Neural progenitor cell (in vitro differentiated cells): Measurements from ENCODE around the gene GPR152. TPM values are rescaled to one million over a fixed set of nuclear protein-coding genes. Genes with fewer than 3 reads are reported as not detected.

ENCODE experiments used
- DNase-seq: peaks from one replicate; pipeline ENCODE4 v3.0.0-alpha.2; 2016; ENCODE audit warnings: low spot score
- H2AFZ ChIP-seq: fragments of 200-600 bp; sonication (generic); replicated peaks from 2 replicates; pipeline ENCODE4 v1.6.1; 2016; ENCODE audit warnings: antibody characterized with exemption
- H3F3A ChIP-seq: fragments of 200-600 bp; sonication (generic); 2 replicates; pipeline ENCODE4 v1.6.1; 2016; ENCODE audit warnings: antibody characterized with exemption, low read depth
- H3K27ac ChIP-seq: fragments of 200-600 bp; sonication (generic); 2 replicates; pipeline ENCODE4 v1.5.1; 2016; ENCODE audit warnings: mild to moderate bottlenecking
- H3K27me3 ChIP-seq: fragments of 200-600 bp; sonication (generic); 2 replicates; pipeline ENCODE4 v1.6.1; 2016; ENCODE audit warnings: mild to moderate bottlenecking, moderate library complexity
- H3K36me3 ChIP-seq: fragments of 200-600 bp; sonication (generic); 2 replicates; pipeline ENCODE4 v1.5.1; 2016
- H3K4me1 ChIP-seq: fragments of 200-600 bp; sonication (generic); 2 replicates; pipeline ENCODE4 v1.6.1; 2016; ENCODE audit warnings: mixed run types
- H3K4me2 ChIP-seq: fragments of 200-600 bp; sonication (generic); 2 replicates; pipeline ENCODE4 v1.6.1; 2016
- H3K4me3 ChIP-seq: fragments of 200-600 bp; sonication (generic); 2 replicates; pipeline ENCODE4 v1.5.1; 2016
- H3K79me2 ChIP-seq: fragments of 200-600 bp; sonication (generic); 2 replicates; pipeline ENCODE4 v1.6.1; 2016; ENCODE audit warnings: low read depth
- H3K9ac ChIP-seq: fragments of 200-600 bp; sonication (generic); 2 replicates; pipeline ENCODE4 v1.6.1; 2016
- H3K9me3 ChIP-seq: fragments of 200-600 bp; sonication (generic); 2 replicates; pipeline ENCODE4 v1.5.1; 2016; ENCODE audit warnings: low read depth
- H4K20me1 ChIP-seq: fragments of 200-600 bp; sonication (generic); 2 replicates; pipeline ENCODE4 v1.6.1; 2016; ENCODE audit warnings: low read depth
- H3K27ac Mint-ChIP-seq: 3 replicates; pipeline ENCODE4 v1.8.0; 2021; ENCODE audit warnings: mixed read lengths
- H3K27me3 Mint-ChIP-seq: 2 replicates; pipeline ENCODE4 v1.8.0; 2022; ENCODE audit warnings: low read depth, mild to moderate bottlenecking, inconsistent platforms, moderate library complexity, mixed read lengths; ENCODE audit not compliant: insufficient read depth
- H3K36me3 Mint-ChIP-seq: 3 replicates; pipeline ENCODE4 v1.8.0; 2021; ENCODE audit warnings: mixed read lengths
- H3K4me1 Mint-ChIP-seq: 3 replicates; pipeline ENCODE4 v1.8.0; 2021; ENCODE audit warnings: mixed read lengths
- H3K4me3 Mint-ChIP-seq: 3 replicates; pipeline ENCODE4 v1.8.0; 2021; ENCODE audit warnings: mild to moderate bottlenecking, moderate library complexity, mixed read lengths
- H3K9me3 Mint-ChIP-seq: 3 replicates; pipeline ENCODE4 v1.8.0; 2020; ENCODE audit warnings: mixed read lengths
- CTCF ChIP-seq: fragments of 200-600 bp; sonication (generic); IDR thresholded peaks from 2 replicates; pipeline ENCODE4 v1.5.1; 2017; ENCODE audit warnings: antibody characterized with exemption, mild to moderate bottlenecking
- EZH2 ChIP-seq: fragments of 200-600 bp; sonication (generic); IDR thresholded peaks from 2 replicates; pipeline ENCODE4 v1.6.1; 2017; ENCODE audit warnings: antibody characterized with exemption, mild to moderate bottlenecking, moderate library complexity
- EZH2phosphoT487 ChIP-seq: fragments of 200-600 bp; sonication (generic); IDR thresholded peaks from 2 replicates; pipeline ENCODE4 v1.6.1; 2017; ENCODE audit warnings: antibody characterized with exemption
- total RNA-seq: library from RNA; depleted of rRNA; stranded (reverse); fragments of >200 nt; gene quantifications from 2 replicates; pipeline ENCODE4 v1.2.3, GENCODE V29; 2015; ENCODE audit warnings: low replicate concordance

GPR152 gene
- total RNA-seq, 1 donor from 2014 or later = not detected

- Histone ChIP-seq H3K4me2 (no peak overlapping the region), H3K4me3 (no peak overlapping the region), H3K79me2 (no peaks in the 10 kb centered on the region), H2AFZ (no peak overlapping the region), H3K9ac (no peak overlapping the region), H3K36me3 (no peaks in the 10 kb centered on the region), H4K20me1 (no peaks in the 10 kb centered on the region), H3K4me1 (no peaks in the 10 kb centered on the region), H3F3A (peaks cover 3% of the 10 kb centered on the region), H3K27ac (no peak overlapping the region), H3K9me3 (no peaks in the 10 kb centered on the region), H3K27me3 (no peaks in the 10 kb centered on the region)
- Mint-ChIP-seq H3K27ac (no peak overlapping the region), H3K4me3 (no peak overlapping the region), H3K27me3 (peaks cover 2% of the 10 kb centered on the region), H3K9me3 (no peaks in the 10 kb centered on the region), H3K4me1 (peaks cover 6% of the 10 kb centered on the region), H3K36me3 (peaks cover 8% of the 10 kb centered on the region)
- DNase-seq = no peak
- TF ChIP-seq EZH2 (no peak), CTCF (no peak), EZH2phosphoT487 (no peak)
These were observed 14.7 kb downstream of the GPR152 start for GRCh38 chr11:67437809-67438157.

- Histone ChIP-seq H3K27ac (no peak within 1 kb of the TSS), H3K9ac (no peak within 1 kb of the TSS), H3K79me2 (no peaks in the 10 kb centered on the region), H2AFZ (no peak within 1 kb of the TSS), H3K36me3 (no peaks in the 10 kb centered on the region), H3F3A (no peaks in the 10 kb centered on the region), H3K27me3 (no peaks in the 10 kb centered on the region), H3K4me2 (no peak within 1 kb of the TSS), H3K9me3 (no peaks in the 10 kb centered on the region), H3K4me3 (no peak within 1 kb of the TSS), H3K4me1 (no peaks in the 10 kb centered on the region), H4K20me1 (no peaks in the 10 kb centered on the region)
- Mint-ChIP-seq H3K27ac (peak within 1 kb of the TSS; percentile 16), H3K27me3 (peaks cover 2% of the 10 kb centered on the region), H3K4me3 (peak within 1 kb of the TSS; percentile 9), H3K4me1 (peaks cover 6% of the 10 kb centered on the region), H3K36me3 (peaks cover 9% of the 10 kb centered on the region), H3K9me3 (no peaks in the 10 kb centered on the region)
- no peak for DNase-seq
- no peak for TF ChIP-seq CTCF
- no peak for TF ChIP-seq EZH2phosphoT487
- TF ChIP-seq EZH2 = no peak
These were observed 15.3 kb downstream of the GPR152 start, which contains the start of gene PTPRCAP for GRCh38 chr11:67437082-67437808. PTPRCAP (minus strand) TSS chr11:67437682; CDS start chr11:67437619, 63 bp downstream.

GRCh38 chr11:67436459-67437081 is 16.0 kb downstream of the GPR152 start:
- Mint-ChIP-seq H3K27ac (peak overlapping the region; percentile 16), H3K27me3 (peaks cover 2% of the 10 kb centered on the region), H3K36me3 (peaks cover 16% of the 10 kb centered on the region), H3K9me3 (no peaks in the 10 kb centered on the region), H3K4me3 (peak overlapping the region; percentile 9), H3K4me1 (peaks cover 7% of the 10 kb centered on the region)
- H3K36me3 ChIP-seq = no peaks in the 10 kb centered on the region
- H3K9ac ChIP-seq = no peak overlapping the region
- no peak overlapping the region for H3K4me2 ChIP-seq
- no peaks in the 10 kb centered on the region for H3K9me3 ChIP-seq
- H4K20me1 ChIP-seq = no peaks in the 10 kb centered on the region
- H3K79me2 ChIP-seq = no peaks in the 10 kb centered on the region
- TF ChIP-seq CTCF (no peak), EZH2phosphoT487 (no peak), EZH2 (no peak)
- H3K4me1 ChIP-seq = no peaks in the 10 kb centered on the region
- no peak overlapping the region for H3K27ac ChIP-seq
- no peak overlapping the region for H3K4me3 ChIP-seq
- H3F3A ChIP-seq = no peaks in the 10 kb centered on the region
- no peaks in the 10 kb centered on the region for H3K27me3 ChIP-seq
- no peak for DNase-seq
- H2AFZ ChIP-seq = no peak overlapping the region
